Glomerular visceral epithelial cell (primary cell): Measurements from ENCODE around the gene ZNF462.
A peak's percentile ranks its signal among the peaks of the same experiment; 100 is the strongest.
"Not testable (repeated sequence)": the region's sequence is repeated elsewhere in the genome, so short reads cannot be mapped to it uniquely, and the experiment has no call there.

ENCODE experiments used
- DNase-seq: peaks from one replicate; pipeline ENCODE4 v3.0.0-alpha.2; 2016; ENCODE audit errors: extremely low spot score

Gene ZNF462

GRCh38 chr9:106961623-106962022 lies 98.7 kb downstream of the ZNF462 start:
- DNase-seq = no peak

- DNase-seq = no peak
Observed at GRCh38 chr9:106962122-106962521, 99.2 kb downstream of the ZNF462 start.

- DNase-seq = no peak
Observed at GRCh38 chr9:106962615-106963363, 99.8 kb downstream of the ZNF462 start.

- DNase-seq = no peak
Observed at GRCh38 chr9:106963684-106964083, 100.7 kb downstream of the ZNF462 start.

GRCh38 chr9:106964329-106964728 lies 101.4 kb downstream of the ZNF462 start:
- no peak for DNase-seq

GRCh38 chr9:106964822-106965525 lies 102.0 kb downstream of the ZNF462 start:
- no peak for DNase-seq

- DNase-seq = no peak
Observed at GRCh38 chr9:106966481-106966880, 103.5 kb downstream of the ZNF462 start.

GRCh38 chr9:106969696-106970095 lies 106.7 kb downstream of the ZNF462 start:
- DNase-seq = no peak

GRCh38 chr9:106970219-106970975 lies 107.4 kb downstream of the ZNF462 start:
- no peak for DNase-seq

GRCh38 chr9:106970976-106971457 lies 108.1 kb downstream of the ZNF462 start:
- no peak for DNase-seq

GRCh38 chr9:106972082-106972481 lies 109.1 kb downstream of the ZNF462 start:
- DNase-seq = no peak

GRCh38 chr9:106974341-106974740 lies 111.4 kb downstream of the ZNF462 start:
- DNase-seq = no peak

- no peak for DNase-seq
Observed at GRCh38 chr9:106976772-106977171, 113.8 kb downstream of the ZNF462 start.

GRCh38 chr9:106980551-106981101 lies 117.7 kb downstream of the ZNF462 start:
- DNase-seq = peak; percentile 85

GRCh38 chr9:106981396-106982287 lies 118.7 kb downstream of the ZNF462 start:
- no peak for DNase-seq

GRCh38 chr9:106982636-106983035 lies 119.7 kb downstream of the ZNF462 start:
- DNase-seq = no peak

- DNase-seq = no peak
Observed at GRCh38 chr9:106983346-106983745, 120.4 kb downstream of the ZNF462 start.

- not testable (repeated sequence) for DNase-seq
Observed at GRCh38 chr9:106989904-106990303, 126.9 kb downstream of the ZNF462 start.

- no peak for DNase-seq
Observed at GRCh38 chr9:106992186-106992585, 129.2 kb downstream of the ZNF462 start.

- no peak for DNase-seq
Observed at GRCh38 chr9:106993603-106994002, 130.6 kb downstream of the ZNF462 start.

GRCh38 chr9:106994463-106994862 lies 131.5 kb downstream of the ZNF462 start:
- no peak for DNase-seq
